ENCODE data around the gene DCDC2C. TPM values are rescaled to one million over a fixed set of nuclear protein-coding genes. Genes with fewer than 3 reads are reported as not detected.

DCDC2C gene
- total and polyA plus RNA-seq, 2 donors (not counting 3 experiments of a cell fraction or from before 2014, with no cell fraction given): not detected

- no peak for TF ChIP-seq GATA2 (IDR thresholded peaks at IDR 0.05; ENCODE audit: insufficient read depth, insufficient read length, low read depth, low read length)
- TF ChIP-seq POLR2A (IDR thresholded peaks at IDR 0.05; ENCODE audit: low read depth, low read length): no peak
- no peak for TF ChIP-seq FOS (IDR thresholded peaks at IDR 0.05; ENCODE audit: borderline replicate concordance, insufficient read depth, low read length)
- no peak for TF ChIP-seq JUN (IDR thresholded peaks at IDR 0.05; ENCODE audit: borderline replicate concordance, insufficient read depth, insufficient read length, low read depth)
- TF ChIP-seq POLR2AphosphoS5 (IDR thresholded peaks at IDR 0.05; ENCODE audit: insufficient read depth, low read depth, low read length): no peak
- no peak for TF ChIP-seq MAX (IDR thresholded peaks at IDR 0.05; ENCODE audit: insufficient read depth, insufficient read length)
- no peak for TF ChIP-seq EZH2 (IDR thresholded peaks at IDR 0.05; ENCODE audit: borderline replicate concordance, low read depth, low read length, severe bottlenecking)
- TF ChIP-seq MYC (IDR thresholded peaks at IDR 0.05; ENCODE audit: low read depth, low read length): no peak
- no peak for TF ChIP-seq CTCF (IDR thresholded peaks at IDR 0.05; ENCODE audit: extremely low read depth in 1 of 2, insufficient read depth in 1 of 2, low read depth in 1 of 2, low read length in 2 of 2)
- intact Hi-C loops (cut with micrococcal nuclease) (no loop called here), dilution Hi-C loops (cut with MboI; ENCODE audit: extremely low pct_ligation_motif_present, low sequenced_read_pairs) (no loop called here)
- Histone ChIP-seq H3K9me1 (replicated peaks; ENCODE audit: control insufficient read depth, extremely low read depth, insufficient read depth, low read length) (no peaks in the 10 kb centered on the region), H3K36me3 (ENCODE audit: control insufficient read depth in 2 of 2, extremely low read depth in 1 of 2, insufficient read depth in 2 of 2, low read length in 2 of 2) (no peaks in the 10 kb centered on the region), H3K9me3 (replicated peaks; ENCODE audit: control insufficient read depth, insufficient read depth, low read length) (no peaks in the 10 kb centered on the region), H2AFZ (ENCODE audit: low read depth, low read length) (no peak overlapping the region), H3K27ac (ENCODE audit: insufficient read depth, low read depth, low read length) (no peak overlapping the region), H3K4me2 (ENCODE audit: insufficient read depth, low read length) (no peak overlapping the region), H4K20me1 (replicated peaks; ENCODE audit: control insufficient read depth, extremely low read depth, insufficient read depth, low read length) (no peaks in the 10 kb centered on the region), H3K79me2 (ENCODE audit: control insufficient read depth, insufficient read depth, low read length) (no peaks in the 10 kb centered on the region), H3K27me3 (ENCODE audit: control insufficient read depth in 2 of 2, insufficient read depth in 2 of 2, low read length in 2 of 2) (no peaks in the 10 kb centered on the region), H3K4me3 (replicated peaks in 1 of 3; ENCODE audit: insufficient read depth in 1 of 3, low read depth in 1 of 3, low read length in 3 of 3) (no peak overlapping the region), H3K4me1 (ENCODE audit: control insufficient read depth, extremely low read depth, insufficient read depth, low read length) (no peaks in the 10 kb centered on the region), H3K9ac (replicated peaks; ENCODE audit: extremely low read depth, insufficient read depth, low read length) (no peak overlapping the region)
- ChIA-PET POLR2A (no interaction called here), CTCF (no interaction called here)
- no peak for DNase-seq (ENCODE audit: low read depth, low spot score)
- no peak for FAIRE-seq
- BruUV-seq (replicated peaks): no TSS peak
These were observed 145.8 kb downstream of the DCDC2C start for GRCh38 chr2:3849213-3849612.
